Measurements from ENCODE around the gene PKP4.

Gene PKP4, protein sequence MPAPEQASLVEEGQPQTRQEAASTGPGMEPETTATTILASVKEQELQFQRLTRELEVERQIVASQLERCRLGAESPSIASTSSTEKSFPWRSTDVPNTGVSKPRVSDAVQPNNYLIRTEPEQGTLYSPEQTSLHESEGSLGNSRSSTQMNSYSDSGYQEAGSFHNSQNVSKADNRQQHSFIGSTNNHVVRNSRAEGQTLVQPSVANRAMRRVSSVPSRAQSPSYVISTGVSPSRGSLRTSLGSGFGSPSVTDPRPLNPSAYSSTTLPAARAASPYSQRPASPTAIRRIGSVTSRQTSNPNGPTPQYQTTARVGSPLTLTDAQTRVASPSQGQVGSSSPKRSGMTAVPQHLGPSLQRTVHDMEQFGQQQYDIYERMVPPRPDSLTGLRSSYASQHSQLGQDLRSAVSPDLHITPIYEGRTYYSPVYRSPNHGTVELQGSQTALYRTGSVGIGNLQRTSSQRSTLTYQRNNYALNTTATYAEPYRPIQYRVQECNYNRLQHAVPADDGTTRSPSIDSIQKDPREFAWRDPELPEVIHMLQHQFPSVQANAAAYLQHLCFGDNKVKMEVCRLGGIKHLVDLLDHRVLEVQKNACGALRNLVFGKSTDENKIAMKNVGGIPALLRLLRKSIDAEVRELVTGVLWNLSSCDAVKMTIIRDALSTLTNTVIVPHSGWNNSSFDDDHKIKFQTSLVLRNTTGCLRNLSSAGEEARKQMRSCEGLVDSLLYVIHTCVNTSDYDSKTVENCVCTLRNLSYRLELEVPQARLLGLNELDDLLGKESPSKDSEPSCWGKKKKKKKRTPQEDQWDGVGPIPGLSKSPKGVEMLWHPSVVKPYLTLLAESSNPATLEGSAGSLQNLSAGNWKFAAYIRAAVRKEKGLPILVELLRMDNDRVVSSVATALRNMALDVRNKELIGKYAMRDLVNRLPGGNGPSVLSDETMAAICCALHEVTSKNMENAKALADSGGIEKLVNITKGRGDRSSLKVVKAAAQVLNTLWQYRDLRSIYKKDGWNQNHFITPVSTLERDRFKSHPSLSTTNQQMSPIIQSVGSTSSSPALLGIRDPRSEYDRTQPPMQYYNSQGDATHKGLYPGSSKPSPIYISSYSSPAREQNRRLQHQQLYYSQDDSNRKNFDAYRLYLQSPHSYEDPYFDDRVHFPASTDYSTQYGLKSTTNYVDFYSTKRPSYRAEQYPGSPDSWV

DNA sequence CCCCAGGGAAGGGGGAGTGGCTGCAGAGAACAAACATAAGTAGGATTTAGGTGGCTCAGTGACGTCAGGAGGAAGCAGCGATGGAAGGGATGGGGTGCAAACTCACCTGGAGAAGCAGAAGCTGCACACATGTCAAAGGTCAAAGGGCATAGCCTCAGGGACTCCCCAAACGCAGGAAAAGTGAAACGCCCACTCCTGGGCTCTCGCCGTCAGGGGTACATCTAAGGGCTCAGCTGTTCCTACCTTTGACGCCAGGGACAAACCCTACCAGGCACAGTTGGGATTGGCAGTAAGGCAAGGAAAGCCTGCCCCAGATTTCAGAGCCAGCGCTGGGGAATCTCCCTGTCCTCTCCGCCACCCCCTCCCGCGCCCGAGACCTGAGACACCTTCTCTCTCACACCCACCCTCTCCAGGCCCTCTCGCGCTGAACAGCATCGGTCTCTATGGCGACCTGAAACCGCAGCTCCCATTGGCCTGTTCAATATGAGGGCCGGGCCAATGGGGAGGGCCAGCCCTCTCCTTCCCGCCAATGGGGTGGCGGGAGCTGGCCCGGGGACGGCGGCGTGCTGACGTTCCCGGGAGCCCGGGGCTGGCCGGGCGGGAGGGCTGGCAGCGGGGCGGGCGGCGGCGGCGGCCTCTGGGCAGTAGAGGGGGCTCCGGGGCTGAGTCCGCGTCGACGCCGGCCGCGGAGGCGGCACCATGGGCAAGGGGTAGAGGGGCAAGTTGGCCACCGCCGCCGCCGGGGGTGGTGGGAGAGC lies at the start of gene PKP4, which contains the start of gene CCDC148:
Gene PKP4, plus strand, starts transcription at position 644 of the 758 bp plus-strand sequence. CDS start 76,233 bp downstream, outside the sequence.
Gene CCDC148, minus strand, starts transcription at position 445 of the 758 bp plus-strand sequence. Its CDS starts 314 bp downstream, at position 131.
- DNase-seq (ENCODE audit: low spot score) (peak; percentile 92), ATAC-seq (ENCODE audit: low read depth) (peak; percentile 88)
- Histone ChIP-seq H3K36me3 (ENCODE audit: low read depth) (peaks cover 8% of the 10 kb centered on the region), H3K27ac (ENCODE audit: poor library complexity, severe bottlenecking) (peak within 1 kb of the TSS; percentile 82), H3K9me3 (ENCODE audit: severe bottlenecking) (no peaks in the 10 kb centered on the region), H3K4me3 (ENCODE audit: severe bottlenecking) (peak within 1 kb of the TSS; percentile 64), H3K4me1 (ENCODE audit: insufficient read depth, poor library complexity, severe bottlenecking) (peaks cover 18% of the 10 kb centered on the region), H3K27me3 (ENCODE audit: insufficient read depth, poor library complexity, severe bottlenecking) (no peaks in the 10 kb centered on the region)
- TF ChIP-seq, protein P1, sequence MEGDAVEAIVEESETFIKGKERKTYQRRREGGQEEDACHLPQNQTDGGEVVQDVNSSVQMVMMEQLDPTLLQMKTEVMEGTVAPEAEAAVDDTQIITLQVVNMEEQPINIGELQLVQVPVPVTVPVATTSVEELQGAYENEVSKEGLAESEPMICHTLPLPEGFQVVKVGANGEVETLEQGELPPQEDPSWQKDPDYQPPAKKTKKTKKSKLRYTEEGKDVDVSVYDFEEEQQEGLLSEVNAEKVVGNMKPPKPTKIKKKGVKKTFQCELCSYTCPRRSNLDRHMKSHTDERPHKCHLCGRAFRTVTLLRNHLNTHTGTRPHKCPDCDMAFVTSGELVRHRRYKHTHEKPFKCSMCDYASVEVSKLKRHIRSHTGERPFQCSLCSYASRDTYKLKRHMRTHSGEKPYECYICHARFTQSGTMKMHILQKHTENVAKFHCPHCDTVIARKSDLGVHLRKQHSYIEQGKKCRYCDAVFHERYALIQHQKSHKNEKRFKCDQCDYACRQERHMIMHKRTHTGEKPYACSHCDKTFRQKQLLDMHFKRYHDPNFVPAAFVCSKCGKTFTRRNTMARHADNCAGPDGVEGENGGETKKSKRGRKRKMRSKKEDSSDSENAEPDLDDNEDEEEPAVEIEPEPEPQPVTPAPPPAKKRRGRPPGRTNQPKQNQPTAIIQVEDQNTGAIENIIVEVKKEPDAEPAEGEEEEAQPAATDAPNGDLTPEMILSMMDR (IDR thresholded peaks at IDR 0.05; ENCODE audit: poor library complexity, severe bottlenecking), result no peak

DNA sequence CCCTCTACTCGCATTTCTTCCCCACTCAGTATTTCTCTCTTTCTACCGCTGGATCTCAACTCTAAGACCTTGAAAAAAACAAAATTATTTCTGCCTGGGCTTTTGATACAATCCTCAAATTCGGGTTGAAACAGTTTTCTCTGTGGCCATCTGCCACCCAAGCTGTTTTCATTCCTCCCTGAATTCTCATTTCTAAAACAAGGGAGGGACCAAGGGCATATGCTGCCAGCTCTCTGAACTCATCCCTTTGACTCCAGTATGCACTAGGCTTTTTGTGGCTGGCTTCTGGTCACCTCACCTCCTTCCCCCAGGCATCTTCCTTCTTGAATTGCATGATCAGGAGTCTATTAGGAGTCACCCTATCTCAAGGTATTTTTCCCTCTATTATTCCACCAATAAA lies 49.7 kb upstream of the PKP4 start:
- Histone ChIP-seq H3K27ac (ENCODE audit: poor library complexity, severe bottlenecking) (no peak overlapping the region), H3K27me3 (ENCODE audit: insufficient read depth, poor library complexity, severe bottlenecking) (no peaks in the 10 kb centered on the region), H3K9me3 (ENCODE audit: severe bottlenecking) (no peaks in the 10 kb centered on the region), H3K4me1 (ENCODE audit: insufficient read depth, poor library complexity, severe bottlenecking) (no peaks in the 10 kb centered on the region), H3K4me3 (ENCODE audit: severe bottlenecking) (no peak overlapping the region), H3K36me3 (ENCODE audit: low read depth) (no peaks in the 10 kb centered on the region)
- no peak for DNase-seq (ENCODE audit: low spot score)
- TF ChIP-seq, protein P1 (IDR thresholded peaks at IDR 0.05; ENCODE audit: poor library complexity, severe bottlenecking), result no peak
- ATAC-seq (ENCODE audit: low read depth), result no peak

DNA sequence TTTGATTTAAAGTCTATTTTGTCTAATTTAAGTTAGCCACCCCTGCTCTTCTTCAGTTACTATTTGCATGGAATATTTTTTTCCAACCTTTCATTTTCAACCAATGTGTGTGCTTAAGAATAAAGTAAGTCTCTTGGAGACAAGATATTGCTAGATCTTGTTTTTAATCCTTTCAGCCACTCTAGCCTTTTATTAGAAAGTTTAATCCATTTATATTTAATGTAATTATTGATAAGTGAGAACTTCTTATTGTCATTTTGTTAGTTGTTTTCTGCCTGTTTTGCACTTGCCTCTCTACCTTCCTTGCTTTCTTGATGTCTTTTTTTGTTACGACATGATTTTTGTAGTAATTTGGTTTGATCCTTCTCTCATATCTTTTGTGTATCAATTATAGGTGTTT lies 46.6 kb upstream of the PKP4 start:
- H3K4me1 ChIP-seq (ENCODE audit: insufficient read depth, poor library complexity, severe bottlenecking), result no peaks in the 10 kb centered on the region
- H3K27ac ChIP-seq (ENCODE audit: poor library complexity, severe bottlenecking), result no peak overlapping the region
- no peak for ATAC-seq (ENCODE audit: low read depth)
- no peak overlapping the region for H3K4me3 ChIP-seq (ENCODE audit: severe bottlenecking)
- TF ChIP-seq, protein P1 (IDR thresholded peaks at IDR 0.05; ENCODE audit: poor library complexity, severe bottlenecking), result no peak
- DNase-seq (ENCODE audit: low spot score), result no peak
- no peaks in the 10 kb centered on the region for H3K27me3 ChIP-seq (ENCODE audit: insufficient read depth, poor library complexity, severe bottlenecking)
- no peaks in the 10 kb centered on the region for H3K36me3 ChIP-seq (ENCODE audit: low read depth)
- H3K9me3 ChIP-seq (ENCODE audit: severe bottlenecking), result no peaks in the 10 kb centered on the region

DNA sequence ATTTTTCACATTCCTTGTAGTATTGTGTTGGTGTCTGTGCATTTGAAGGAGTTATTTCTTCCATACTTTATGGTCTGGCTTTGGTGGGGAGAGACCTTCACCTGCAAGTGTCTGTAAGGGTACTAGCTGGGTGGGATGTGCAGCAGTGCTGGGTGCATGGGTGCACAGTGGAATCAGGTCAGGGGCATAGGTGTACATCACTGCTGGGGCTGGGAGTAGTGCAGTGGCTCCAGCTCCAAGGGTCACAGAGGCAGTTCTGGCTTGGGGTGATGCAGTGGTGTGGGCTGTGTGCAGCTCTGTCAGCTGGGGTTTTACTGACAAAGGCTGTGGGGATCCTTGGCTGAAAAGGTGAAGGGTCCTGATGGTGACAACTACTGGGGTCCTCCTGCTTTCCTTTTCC lies 45.0 kb upstream of the PKP4 start:
- no peaks in the 10 kb centered on the region for H3K36me3 ChIP-seq (ENCODE audit: low read depth)
- no peaks in the 10 kb centered on the region for H3K27me3 ChIP-seq (ENCODE audit: insufficient read depth, poor library complexity, severe bottlenecking)
- no peaks in the 10 kb centered on the region for H3K9me3 ChIP-seq (ENCODE audit: severe bottlenecking)
- H3K27ac ChIP-seq (ENCODE audit: poor library complexity, severe bottlenecking), result no peak overlapping the region
- ATAC-seq (ENCODE audit: low read depth), result no peak
- DNase-seq (ENCODE audit: low spot score), result no peak
- H3K4me1 ChIP-seq (ENCODE audit: insufficient read depth, poor library complexity, severe bottlenecking), result no peaks in the 10 kb centered on the region
- no peak overlapping the region for H3K4me3 ChIP-seq (ENCODE audit: severe bottlenecking)
- TF ChIP-seq, protein P1 (IDR thresholded peaks at IDR 0.05; ENCODE audit: poor library complexity, severe bottlenecking), result no peak

All from RWPE2 (cell line).